GDM1 (cell line): ENCODE measurements around the gene CNTFR.

ENCODE experiments used
- DNase-seq: peaks from one replicate; lab custom pipeline; 2025; lab: John Stamatoyannopoulos, UW

CNTFR gene

GRCh38 chr9:34507556-34507955 lies 82.0 kb downstream of the CNTFR start:
- no peak for DNase-seq

- no peak for DNase-seq
Observed at GRCh38 chr9:34506623-34507022, 82.9 kb downstream of the CNTFR start.

GRCh38 chr9:34505370-34506120 lies 84.0 kb downstream of the CNTFR start:
- DNase-seq: no peak

GRCh38 chr9:34503406-34503805 lies 86.1 kb downstream of the CNTFR start:
- DNase-seq: no peak

- no peak for DNase-seq
Observed at GRCh38 chr9:34502891-34503290, 86.6 kb downstream of the CNTFR start.

GRCh38 chr9:34502471-34502870 lies 87.1 kb downstream of the CNTFR start:
- no peak for DNase-seq

- DNase-seq: no peak
Observed at GRCh38 chr9:34501889-34502425, 87.6 kb downstream of the CNTFR start.
